GM23248 (cell line): ENCODE measurements around the gene DUS1L.

Experiments
- EZH2 ChIP-seq: fragments of 200-600 bp; sonication (generic); IDR thresholded peaks from 2 replicates; pipeline ENCODE4 v1.6.1; 2018; ENCODE audit warnings: antibody characterized with exemption, mild to moderate bottlenecking; ENCODE audit not compliant: insufficient read depth, poor library complexity, severe bottlenecking
- EZH2phosphoT487 ChIP-seq: fragments of 200-600 bp; sonication (generic); IDR thresholded peaks from 2 replicates; pipeline ENCODE4 v1.6.1; 2018; ENCODE audit warnings: antibody characterized with exemption, moderate library complexity, mild to moderate bottlenecking, low read depth; ENCODE audit not compliant: insufficient read depth

GRCh38 chr17:82081546-82081945 is 15.9 kb upstream of the DUS1L start:
- TF ChIP-seq EZH2 (no peak), EZH2phosphoT487 (no peak)
